AG08396 (cell line): ENCODE results near the gene ZNF555.

Experiments
- DNase-seq: peaks from one replicate; pipeline ENCODE4 v3.0.0; 2012; ENCODE audit warnings: low spot score, mixed read lengths

Gene ZNF555

GRCh38 chr19:2807379-2808128 is 33.7 kb upstream of the ZNF555 start:
- no peak for DNase-seq

- no peak for DNase-seq
Observed at GRCh38 chr19:2808129-2808941, 32.9 kb upstream of the ZNF555 start.

DNA sequence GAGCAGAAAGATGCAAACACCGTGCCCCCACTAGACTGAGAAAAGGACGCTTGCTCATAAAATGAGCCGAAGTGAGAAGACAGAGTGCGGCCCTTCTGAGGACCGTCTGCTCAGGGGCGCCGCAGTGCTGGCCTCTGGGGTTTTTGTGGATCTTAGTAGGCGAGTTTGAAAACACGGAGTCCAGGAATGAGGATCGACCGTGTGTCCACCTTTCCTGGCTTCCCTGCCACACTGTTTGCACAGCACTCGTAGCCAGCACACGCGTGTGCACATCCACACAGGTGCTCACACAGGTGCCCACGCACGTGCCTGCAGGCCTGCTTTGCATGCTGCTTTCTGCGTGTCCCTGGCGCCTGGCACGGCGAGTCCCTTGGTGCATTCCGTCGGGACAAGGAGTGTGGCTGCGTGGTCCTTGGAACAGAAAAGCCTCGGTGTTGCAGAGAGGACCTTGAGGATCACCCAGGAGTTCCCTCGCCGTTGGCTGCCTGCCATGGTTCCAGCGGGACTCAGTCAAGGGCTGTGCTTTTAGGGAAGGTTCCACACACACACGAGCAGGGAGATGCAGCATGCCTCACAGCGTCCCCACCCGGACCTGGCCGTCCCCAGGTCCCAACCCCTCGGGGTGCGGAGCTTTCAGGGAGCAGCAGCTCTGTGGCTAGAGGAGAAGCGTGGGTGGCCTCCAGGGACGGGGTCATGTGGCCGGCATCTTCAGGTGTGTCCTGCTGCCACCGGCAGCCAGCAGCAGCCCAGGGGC is 31.7 kb upstream of the ZNF555 start:
- DNase-seq = no peak

DNA sequence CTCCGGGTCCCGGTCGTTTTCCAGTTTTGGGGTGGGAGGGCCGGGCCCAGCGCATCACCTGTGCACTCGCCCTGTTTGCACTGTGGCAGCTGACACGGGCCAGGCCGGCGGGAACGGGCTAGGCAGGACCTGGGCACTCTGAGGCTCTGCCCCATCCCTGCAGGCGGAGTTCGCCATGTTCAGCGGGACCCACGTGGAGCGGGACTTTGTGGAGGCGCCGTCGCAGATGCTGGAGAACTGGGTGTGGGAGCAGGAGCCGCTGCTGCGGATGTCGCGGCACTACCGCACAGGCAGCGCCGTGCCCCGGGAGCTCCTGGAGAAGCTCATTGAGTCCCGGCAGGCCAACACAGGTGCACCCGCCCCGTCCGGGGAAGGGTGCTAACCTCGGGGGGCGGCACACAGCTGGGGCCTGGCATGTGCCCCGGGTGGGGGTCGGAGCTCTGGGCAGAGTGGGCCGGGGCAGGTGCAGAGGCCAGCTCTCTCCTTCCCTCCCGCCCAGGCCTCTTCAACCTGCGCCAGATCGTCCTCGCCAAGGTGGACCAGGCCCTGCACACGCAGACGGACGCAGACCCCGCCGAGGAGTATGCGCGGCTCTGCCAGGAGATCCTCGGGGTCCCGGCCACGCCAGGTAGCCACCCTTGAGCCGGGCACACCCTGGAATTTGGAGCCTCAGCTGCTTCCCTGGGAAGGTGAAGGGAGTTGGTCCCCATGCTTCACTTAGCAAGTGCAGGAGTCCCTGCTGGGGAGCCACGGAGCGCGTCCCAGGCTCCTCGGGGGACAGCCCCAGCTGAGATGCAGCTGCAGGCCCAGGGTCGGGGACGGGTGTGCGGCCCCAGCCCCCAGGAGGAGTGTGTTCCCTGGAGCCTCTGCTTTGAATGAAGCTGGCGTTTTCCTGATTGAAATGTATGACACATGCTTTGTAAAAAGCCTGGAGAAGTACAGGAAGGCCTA is 30.9 kb upstream of the ZNF555 start:
- DNase-seq = peak; percentile 12

DNA sequence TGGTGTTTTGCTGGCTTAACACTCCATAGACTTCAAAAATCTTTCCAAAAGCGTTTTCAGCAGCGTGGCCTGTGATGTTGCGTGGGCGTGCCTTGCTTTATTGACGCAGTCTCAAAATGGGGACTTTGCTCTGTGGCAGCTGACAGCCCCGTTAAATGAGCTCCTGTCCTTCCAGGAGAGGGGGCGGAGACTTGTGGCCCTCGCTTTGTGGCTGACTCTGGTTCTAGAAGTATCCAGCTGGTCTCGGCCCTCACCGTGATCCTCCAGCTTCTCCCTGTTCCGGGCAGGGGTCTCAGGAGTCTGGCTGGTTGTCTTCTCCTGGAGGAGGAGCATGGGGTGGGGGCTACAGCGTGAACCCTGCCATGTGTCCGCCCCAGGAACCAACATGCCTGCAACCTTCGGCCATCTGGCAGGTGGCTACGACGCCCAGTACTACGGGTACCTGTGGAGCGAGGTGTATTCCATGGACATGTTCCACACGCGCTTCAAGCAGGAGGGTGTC is 30.0 kb upstream of the ZNF555 start:
- no peak for DNase-seq

- no peak for DNase-seq
Observed at GRCh38 chr19:2811735-2812413, 29.4 kb upstream of the ZNF555 start.

DNA sequence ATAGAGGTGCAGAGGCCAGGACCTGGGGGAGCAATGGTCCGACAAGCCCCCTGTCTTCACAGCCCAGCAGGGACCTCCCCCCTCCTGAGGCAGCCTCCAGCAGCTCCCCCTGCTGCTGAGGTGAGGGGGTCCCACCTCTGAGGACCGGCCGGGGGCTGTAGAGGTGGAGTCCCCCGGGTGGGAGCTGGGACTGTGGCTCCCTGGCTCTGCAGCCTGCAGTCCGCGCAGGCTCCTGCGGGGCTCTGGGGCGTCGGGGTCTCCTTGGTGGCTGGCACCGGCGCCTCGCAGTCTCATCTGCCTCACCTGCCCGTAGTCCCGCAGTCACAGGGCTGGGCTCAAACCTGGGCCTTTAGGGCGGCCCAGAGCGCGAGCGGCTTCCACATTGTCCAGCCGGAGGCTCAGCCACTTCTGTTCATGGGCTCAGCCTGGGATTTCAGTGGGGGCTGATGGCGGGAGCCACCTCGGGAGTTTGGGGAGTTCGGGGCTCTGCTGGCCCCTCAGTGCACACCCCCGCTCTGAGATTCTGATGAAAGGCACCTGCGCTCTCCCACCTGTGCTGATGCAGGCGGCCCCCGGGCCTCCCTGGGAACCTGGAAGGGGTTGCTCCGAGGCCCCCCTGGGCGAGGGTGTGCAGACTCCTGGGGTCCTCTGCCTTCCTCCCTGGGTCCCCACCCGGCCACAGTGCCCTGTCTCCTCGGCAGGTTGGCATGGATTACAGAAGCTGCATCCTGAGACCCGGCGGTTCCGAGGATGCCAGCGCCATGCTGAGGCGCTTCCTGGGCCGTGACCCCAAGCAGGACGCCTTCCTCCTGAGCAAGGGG is 28.7 kb upstream of the ZNF555 start:
- no peak for DNase-seq

- DNase-seq = no peak
Observed at GRCh38 chr19:2813235-2814160, 27.8 kb upstream of the ZNF555 start.

- DNase-seq = no peak
Observed at GRCh38 chr19:2814426-2814825, 26.8 kb upstream of the ZNF555 start.

DNA sequence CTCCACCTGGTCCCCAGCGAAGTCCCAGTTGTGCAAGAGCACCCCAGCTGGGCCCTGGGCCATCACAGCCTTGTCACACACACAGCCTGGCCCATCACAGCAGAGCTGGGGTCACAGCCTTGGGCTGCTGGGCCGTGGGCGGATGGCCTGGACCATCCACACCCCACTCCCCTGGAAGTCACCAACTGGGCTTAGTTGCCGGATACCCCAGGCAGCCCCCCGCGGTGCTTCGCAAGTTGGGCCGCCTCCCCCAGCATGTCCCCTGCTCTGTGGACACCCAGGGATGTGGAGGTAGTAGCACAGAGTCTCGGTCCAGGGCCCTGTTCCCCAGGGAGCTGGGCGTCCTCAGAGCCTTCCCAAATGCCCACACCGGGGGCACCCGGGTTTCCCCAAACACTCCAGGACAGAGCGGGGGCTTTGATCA is 26.1 kb upstream of the ZNF555 start:
- peak; percentile 7 for DNase-seq

DNA sequence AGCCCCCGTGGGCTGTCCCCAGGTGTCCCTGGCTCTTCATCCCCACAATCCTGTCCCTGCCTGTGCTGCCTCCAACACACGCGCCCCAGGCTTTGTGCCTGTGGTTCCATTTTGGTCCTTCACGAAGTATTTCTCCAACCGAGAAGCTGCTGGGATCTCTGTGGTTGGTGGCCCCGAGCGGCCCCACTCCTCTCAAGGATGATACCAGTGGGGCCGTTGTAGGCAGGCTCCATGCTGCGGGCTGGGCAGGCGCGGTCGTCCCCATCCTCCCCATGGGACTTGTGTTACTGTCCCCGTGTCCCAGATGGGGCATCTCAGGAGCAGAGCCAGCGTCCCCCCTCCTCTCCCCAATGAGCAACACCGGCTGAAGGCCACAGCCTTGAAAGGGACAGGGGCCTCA is 25.4 kb upstream of the ZNF555 start:
- peak; percentile 5 for DNase-seq

GRCh38 chr19:2816641-2817040 is 24.6 kb upstream of the ZNF555 start:
- DNase-seq = peak; percentile 9

GRCh38 chr19:2817237-2817829 is 23.9 kb upstream of the ZNF555 start:
- peak; percentile 7 for DNase-seq

DNA sequence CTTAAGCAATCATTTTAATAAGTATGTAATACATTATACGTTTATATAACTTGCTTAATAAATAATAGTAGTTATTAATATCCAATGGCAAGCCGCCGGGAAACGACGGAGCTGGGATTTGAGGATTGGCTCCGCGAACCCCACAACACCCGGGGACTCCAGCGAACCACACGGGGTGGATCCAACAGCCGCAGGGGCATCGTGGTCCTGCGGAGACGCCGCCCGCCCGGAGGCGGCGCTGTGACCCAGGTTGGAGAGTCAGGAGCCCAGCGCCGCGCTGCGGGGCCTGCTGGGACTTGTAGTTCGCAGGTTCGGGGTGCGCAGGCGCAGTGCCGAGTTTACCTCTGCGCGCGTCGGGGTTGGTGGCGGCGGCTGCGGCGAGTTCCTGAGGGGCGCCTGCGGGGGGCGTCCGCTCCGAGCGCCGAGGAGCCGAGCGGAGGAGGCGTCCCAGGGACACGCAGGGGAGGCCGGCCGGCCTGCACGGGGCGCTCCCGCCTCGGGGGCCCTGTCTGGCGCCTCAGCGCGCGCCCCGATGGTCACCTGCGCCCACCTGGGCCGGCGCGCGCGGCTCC is 21.6 kb upstream of the ZNF555 start, which contains the start of gene ZNF554:
ZNF554 (plus strand) TSS at position 329 of the 572 bp plus-strand sequence; CDS start at position 533, 204 bp downstream.
- DNase-seq = peak; percentile 97

DNA sequence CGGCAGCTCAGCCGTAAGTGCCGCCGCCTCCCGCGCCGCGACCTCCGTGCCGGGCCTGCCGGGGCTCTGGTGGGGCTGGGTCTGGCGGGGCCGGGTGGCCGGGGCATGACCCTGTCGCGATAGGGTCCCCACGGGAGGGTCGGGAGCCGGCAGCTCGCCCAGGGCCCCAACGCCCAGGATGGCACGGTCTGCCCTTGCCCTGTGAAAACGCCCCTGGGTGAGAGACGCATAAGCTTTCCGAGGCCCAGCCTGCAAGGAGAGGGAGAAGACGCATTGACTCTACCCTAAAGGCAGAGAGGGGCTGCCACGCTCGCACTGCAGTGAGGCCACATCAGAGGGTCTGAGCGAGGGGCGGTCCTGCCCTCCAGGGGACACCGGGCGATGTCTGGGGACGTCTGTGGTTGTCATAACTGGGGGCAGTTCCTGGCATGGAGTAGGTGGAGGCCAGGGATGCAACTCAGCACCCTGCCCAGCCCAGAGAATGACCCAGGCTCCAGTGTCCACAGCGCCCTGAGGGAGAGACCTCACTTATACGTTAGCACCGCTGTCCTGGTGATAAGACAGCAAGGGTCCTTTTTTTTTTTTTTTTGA is 21.1 kb upstream of the ZNF555 start:
- peak; percentile 42 for DNase-seq

- no peak for DNase-seq
Observed at GRCh38 chr19:2822846-2823245, 18.4 kb upstream of the ZNF555 start.

DNA sequence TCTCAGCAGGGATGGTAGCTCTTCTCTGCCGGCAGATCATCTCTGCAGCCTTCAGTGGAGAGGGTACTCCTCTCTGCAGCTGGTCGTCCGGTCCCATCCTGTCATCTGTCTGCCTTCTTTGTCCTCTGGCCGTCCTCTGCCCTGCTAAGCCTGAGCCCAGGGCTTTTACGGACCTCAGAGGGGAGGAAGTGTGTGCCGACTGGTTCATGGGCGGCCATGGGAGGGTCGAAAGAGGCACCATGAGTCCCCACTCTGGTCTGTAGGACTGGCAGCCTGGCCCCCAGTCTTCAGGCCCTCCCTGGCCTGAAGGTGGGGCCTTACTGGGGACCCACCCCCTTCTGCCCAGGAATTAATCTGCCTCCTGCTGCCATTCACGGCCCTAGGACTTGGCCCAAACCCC is 17.6 kb upstream of the ZNF555 start:
- no peak for DNase-seq
